GM19025 (cell line): ENCODE data around the gene ATRNL1.
A peak's percentile ranks its signal among the peaks of the same experiment; 100 is the strongest.

Experiments used
- ATAC-seq: cut with Tn5 transposase; IDR thresholded peaks from one replicate; pipeline ENCODE4 v1.9.1; 2021; ENCODE audit warnings: mild to moderate bottlenecking, low read depth, moderate library complexity; ENCODE audit not compliant: unreplicated experiment

ATRNL1 gene

DNA sequence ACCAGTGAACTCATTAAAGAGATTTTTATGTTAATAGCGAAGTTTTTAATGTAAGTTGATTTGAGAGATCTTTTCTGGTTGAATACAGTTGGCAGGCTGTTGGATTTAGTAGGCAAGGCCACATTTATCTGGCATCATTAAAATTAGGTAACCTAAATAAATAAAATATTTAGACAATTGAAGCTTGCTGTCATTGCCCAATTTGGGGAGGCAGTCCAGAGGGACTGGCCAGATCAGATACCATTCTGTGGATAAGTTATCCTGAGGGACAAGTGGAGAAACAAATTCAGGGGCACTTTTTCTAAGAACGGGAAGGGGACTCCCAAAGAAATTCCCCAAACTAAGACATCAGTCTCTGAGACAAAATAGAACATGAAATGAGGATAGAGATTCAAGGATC lies 782.0 kb downstream of the ATRNL1 start:
- ATAC-seq, result no peak

DNA sequence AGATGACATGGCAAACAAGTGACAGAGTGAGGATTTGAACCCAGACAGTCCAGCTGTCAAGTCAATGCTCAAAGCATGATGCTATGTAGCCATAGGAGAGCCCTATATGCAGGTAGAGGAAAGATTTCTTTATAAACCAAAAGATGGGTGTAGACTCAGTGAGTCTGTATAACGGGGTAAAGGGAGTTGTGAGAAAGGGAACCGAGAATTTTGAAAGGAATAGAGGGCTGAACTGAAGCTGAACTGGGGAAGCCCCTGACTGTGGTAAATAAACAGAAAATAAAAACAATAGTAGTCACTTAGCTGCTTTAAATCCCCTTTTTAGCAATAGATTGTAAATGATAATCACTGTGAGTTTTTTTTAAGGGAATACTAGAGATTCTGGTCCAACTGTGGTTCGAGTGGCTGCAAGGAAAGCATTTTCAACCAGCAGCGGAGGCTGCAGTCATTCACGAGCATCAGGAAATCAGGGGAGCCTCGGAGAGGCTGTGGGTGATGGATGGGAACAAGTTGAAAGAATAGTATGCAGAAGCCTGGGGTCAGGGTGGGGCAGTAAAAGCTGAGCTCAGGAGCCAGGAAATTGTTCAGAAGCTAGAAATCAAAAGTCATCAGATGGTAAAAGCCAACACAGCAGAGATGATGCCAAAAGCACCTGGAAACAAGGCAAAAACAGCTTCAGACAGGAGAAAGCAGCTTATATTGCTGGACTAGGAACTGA lies 786.4 kb downstream of the ATRNL1 start:
- ATAC-seq, result peak; percentile 73

DNA sequence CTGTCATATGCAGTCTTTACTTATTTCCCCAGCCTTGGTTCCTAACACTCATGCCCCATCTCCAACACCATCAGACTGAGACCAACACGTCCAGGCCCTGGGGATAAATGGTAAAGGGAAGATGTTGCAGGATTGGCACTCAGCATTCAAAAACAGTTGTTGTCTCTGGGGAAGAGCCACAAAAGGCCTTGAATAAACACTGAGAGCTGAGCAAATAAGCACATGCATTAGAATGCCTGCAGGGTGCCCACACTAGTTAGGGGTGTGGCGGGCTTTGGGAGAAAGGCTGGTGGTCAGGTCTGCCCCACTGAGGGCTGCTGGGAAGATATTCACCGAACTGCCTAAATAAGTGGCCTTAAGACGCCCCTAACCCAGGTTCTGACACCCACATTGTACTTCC lies 788.9 kb downstream of the ATRNL1 start:
- no peak for ATAC-seq

DNA sequence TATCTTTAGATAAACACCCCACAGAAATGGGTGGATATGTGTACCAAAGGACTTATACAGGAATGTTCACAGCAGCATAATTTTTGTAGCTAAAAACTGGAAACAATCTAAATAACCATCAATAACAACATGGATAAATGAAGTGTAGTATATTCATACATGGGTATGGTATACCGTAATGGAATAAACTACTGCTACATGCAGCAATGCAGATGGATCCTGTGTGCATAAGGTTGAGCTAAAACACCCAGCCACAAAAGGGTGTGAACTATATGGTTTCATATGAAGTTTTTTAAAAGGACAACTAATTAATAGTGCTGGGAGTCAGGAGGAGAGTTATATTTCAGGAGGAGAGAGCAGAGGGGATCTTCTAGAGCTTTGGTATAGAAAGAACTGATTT lies 790.2 kb downstream of the ATRNL1 start:
- no peak for ATAC-seq

DNA sequence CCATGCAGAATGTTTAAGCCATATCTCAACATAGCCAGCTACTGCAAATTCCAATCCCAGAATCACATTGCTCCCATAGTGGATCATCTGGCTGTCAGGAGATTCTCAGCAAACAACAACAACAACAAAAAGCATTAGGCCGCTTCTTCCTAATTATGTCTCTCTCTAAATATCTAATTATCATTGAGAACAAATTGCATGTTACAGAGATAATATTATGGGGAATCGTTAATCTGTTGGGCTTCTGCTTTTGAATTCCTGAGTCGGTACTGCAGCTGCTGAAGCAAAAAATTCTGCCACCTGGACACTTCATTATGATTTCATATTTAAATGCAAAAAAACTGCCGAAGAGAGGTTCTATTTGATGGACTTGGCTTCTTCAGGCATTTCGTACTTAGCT lies 791.2 kb downstream of the ATRNL1 start:
- ATAC-seq, result no peak

DNA sequence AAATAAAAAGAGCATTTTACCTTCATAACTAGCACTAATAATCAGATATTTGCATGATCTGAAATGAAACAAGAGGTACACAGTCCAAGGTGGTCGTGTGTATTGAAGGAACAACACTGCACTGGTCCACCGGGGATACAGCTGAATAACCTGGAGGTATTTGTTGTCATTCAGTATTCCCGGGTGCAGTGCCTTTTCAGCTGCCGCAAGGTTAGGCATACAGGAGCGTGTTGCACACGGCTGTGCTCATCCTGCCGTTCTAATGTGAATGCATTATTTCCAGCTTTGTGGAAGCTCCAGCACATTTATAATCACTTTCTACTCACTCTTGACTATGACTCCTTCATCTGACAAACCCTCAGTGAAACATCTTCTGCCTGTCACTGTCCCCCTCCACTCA lies 802.0 kb downstream of the ATRNL1 start:
- ATAC-seq, result no peak

DNA sequence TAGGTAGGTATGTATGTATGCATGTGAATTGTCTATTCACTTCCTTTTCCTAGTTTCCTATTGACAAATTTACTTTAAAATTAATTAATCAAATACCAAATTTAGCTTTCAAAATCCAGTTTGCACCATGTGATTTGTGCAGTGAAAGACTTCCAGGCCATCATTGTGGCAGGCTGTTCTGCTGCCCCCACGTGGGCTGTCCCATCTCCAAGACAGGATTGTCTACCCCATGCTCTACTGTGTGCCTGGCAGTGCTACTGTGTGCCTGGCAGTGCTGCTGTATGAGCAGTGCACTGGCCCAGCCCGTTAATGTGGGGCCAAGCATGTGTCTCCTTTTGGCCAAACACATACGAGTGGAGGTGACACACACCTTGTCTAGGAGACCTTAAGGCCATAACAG lies 805.1 kb downstream of the ATRNL1 start:
- ATAC-seq, result no peak

DNA sequence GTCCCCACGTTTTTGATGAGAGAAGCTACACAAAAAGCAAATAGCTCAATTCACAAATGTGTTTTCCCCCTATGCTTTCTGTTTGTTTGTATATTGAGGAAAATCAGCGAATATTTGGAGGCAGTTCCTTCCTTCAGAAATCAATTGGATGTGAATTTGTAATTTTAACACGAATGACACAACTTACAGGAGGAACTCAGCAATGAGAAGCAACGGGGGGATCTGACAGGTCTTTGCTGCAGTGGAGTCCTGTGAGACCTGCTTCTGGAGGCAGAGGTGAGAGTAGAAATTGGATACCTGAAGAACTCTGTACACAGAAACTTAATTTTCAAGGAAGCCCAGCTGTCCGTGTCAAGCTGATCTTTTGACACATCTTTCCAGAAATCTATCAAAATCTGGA lies 809.4 kb downstream of the ATRNL1 start:
- no peak for ATAC-seq

DNA sequence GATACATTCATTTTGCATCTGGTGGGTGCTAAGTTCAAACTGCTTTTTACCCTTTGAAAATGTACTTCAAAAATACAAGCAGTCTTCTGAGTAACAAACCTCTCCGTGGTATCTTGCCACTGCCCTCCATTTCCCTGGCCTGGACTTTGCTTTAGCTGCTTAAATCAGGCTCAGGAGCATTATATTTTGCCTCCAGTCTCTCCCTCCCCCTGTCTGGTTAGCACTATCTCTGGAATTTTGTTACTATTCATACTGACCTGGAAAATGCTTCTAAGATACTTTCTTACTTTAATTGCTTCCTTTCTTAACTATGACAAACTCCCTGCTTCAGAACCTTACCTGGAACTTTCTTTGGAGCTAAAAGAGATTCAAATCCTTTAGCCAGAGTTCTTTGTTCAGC lies 810.0 kb downstream of the ATRNL1 start:
- ATAC-seq, result no peak

DNA sequence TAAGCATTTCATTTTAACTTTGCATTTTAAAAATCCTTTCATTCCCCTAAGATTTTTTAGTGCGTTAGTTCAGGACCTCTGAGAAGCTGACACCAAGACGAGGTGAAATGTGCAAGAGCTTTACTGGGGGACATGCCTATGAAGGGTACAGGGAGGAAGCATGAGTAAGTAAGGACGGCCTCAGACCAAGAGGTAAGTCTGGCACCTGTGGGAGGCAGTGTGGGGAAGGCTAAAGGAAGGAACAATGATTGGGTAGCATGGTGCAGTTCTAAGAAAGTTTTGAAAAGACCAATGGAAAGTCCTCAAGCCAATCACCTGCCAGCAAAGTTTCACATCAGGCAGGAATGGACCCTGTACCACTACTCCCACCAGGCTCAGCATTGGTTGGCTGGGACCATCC lies 810.7 kb downstream of the ATRNL1 start:
- ATAC-seq, result no peak

DNA sequence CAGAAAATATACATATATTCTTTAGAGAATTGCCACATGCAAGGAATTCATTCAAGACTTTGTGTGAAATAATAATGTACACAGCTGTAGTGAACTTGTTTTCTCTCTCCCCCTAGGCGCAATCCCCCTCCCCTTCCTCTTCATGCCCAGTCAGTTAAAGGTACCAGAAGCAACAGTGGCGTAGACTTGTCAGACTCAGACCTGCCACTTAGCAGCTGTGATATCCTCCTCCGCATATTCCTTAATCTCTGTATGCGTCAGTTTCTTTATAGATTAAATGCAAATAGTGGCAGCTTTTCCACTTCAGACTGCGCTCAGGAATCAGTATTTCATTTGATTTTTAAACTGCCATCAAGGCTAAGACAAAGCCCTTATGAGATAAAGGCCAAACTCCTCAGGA lies 815.9 kb downstream of the ATRNL1 start:
- ATAC-seq, result no peak

DNA sequence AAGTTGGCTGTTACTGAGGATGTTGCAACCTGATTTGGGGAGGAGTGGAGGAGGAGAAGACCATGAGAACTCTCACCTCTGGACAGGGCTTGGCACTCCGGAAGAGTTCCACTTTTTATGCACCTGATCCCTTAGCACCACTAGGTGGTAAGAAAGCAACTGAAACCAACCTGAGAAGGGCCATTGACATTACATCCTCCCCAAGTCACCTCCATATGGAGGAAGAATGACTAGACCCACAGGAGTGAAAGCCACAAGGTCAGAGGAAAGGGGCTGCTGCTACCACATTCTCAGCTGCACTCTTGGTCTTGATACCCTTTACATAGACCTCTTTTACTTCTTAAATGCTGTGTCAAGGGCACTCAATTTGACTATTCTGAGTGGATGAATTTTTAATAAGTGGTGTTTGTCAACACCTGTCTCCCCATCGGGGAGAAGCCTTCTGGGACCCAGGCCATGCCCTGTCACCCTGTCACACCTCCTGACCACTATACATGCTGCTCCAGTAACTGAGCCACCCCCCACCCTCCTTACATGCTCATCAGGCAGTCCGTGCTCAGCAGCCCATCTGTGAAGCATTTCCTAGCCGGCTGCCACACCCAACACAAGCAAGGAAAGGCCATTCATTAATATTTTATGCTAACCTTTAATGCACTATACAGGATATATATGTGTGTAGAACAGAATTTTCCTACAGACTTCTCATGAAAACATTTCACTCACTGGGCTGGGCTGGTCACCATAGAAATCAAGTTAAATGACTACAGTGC lies 817.0 kb downstream of the ATRNL1 start:
- no peak for ATAC-seq

DNA sequence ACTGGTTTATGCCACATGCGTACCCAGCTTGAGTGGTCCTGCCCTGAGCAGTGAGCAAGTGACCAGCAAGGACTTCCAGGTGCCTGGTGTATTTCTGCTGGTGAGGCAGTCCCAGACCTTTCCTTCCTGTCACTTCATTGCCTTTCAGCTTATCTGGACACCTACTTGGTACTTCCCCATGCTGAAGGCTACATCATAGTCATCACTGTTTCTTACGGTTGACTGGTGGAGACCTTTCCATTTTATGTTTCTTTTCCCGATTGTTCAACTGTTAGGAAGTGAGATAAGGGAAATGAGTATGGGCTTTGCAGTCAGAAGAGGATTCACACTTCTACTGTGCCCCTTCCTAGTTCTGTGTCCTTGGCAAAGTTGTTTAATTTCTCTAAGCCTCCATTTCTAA lies 821.3 kb downstream of the ATRNL1 start:
- no peak for ATAC-seq

DNA sequence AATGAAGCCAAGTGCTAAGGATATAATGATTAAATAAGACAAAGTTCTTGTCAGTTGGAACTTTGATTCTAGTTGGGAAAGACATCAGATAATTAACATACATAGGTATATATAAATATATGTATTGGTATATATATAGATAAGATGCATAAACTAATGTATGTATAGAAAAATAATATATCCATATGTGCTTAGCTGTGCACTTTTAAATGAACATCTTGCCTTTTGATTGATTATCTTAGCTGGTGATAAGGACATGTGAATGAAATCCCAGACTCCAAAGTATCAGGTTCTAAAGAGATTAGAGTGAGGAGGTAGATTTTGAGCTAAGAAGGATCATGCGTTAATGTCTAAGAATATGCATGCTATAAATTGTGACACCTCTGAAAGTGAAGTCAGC lies 822.3 kb downstream of the ATRNL1 start:
- no peak for ATAC-seq

DNA sequence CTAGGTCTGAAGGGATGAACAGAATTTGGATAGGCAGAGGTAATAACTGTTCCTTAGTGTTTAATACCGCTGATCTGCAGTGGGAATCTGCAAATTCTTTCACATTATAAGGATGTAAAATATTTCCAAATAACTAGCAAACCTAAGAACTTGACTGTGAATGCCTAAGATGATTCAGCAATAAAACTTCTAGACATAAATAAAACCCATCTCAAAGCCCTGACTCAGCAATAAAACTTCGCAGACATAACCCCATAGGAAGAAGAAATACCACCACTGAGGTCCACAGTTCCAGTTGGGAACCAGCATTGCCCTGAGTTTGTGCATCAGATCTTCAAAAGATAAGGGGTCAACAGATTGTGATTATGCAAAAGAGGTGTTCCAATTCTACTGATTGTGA lies 825.6 kb downstream of the ATRNL1 start:
- no peak for ATAC-seq

DNA sequence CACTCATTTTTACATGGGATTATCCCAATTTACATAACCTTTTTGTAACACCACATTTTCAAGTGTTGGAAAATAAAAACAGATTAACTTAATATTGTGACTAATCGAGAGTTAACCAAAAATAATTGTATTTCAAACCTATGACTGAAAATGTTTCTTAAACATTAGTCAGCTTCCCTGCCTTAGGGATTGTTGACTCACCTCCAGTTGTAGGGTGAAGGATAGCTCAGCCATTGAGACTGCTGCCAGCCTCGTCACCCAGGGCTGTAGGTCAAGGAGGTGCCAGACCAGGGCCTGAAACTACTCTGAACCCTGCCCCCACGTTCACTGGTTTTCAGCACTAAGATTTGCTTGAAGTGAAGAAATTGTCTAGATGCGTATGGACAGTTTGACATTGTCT lies 828.6 kb downstream of the ATRNL1 start:
- ATAC-seq, result no peak

DNA sequence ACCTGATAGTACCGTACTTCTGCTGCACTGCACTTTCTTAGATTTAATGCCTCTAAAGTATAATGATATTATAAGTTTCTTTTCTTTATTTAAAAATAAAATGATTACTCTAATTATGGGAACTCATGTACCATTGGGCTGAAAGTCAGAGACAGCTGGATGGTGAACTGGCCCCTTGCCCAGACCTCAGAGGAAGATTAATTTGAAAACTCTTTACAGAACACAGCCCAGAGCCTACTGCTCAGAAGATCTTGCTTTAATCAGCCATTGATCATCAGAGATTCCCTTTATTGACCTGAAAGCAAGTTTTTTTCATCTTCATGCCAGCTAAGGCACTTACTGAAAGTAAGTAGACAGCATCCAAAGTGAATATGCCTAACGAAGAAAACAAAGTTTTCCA lies 838.1 kb downstream of the ATRNL1 start:
- ATAC-seq, result no peak

DNA sequence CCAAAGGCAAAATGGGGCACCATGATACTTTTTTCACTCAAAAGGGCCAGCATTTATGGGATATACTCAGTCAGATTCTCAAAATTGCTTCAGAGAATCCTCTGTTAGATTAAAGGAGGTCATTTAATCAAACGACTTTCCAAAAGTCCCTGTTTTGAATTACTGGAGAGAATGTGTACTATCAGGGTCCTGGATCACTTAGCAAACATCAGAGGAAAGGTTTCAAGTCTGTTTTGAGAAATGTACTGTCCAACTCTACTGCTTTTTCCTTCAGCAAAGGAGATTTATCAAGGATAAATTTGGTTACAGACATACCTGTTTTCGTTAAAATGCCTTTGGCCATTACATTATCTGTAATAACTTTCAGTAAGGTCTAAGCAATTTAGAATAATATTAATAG lies 838.9 kb downstream of the ATRNL1 start:
- no peak for ATAC-seq

DNA sequence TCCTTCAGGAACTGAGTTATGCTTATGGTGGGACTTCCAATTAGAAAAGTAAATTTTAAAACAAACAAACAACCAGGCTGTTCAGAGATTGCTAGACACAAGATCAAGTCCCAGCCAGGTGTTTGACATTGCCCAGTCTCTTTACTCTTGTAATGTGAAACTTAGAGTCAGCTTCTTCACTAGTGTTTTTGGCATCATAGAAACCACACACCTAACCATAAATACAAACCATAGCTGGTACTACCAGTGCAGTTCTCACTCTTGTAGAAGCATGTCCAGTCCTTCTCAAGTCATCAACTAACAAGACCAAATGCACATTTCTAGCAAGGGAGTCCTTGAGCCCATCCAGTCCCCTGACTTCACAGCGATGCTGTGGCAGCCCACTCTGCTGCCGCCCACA lies 839.9 kb downstream of the ATRNL1 start:
- no peak for ATAC-seq

DNA sequence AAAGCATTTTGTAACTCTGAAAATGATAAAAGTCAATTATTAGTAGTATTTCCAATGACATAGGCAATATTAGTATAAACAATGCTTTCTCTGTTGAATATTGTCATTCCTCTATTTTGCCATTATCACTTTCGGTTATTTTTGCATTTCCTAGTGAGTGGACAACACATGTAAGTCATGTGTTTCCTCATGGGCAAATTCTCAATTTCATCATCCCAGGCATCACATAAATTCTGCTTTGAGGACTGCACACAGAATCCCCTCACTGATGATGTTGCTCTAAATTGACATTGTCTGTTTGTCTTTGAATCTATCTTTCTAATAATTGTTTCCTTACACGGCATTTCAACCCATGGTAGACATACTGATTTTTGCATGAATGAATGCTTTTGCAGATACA lies 842.6 kb downstream of the ATRNL1 start:
- no peak for ATAC-seq

DNA sequence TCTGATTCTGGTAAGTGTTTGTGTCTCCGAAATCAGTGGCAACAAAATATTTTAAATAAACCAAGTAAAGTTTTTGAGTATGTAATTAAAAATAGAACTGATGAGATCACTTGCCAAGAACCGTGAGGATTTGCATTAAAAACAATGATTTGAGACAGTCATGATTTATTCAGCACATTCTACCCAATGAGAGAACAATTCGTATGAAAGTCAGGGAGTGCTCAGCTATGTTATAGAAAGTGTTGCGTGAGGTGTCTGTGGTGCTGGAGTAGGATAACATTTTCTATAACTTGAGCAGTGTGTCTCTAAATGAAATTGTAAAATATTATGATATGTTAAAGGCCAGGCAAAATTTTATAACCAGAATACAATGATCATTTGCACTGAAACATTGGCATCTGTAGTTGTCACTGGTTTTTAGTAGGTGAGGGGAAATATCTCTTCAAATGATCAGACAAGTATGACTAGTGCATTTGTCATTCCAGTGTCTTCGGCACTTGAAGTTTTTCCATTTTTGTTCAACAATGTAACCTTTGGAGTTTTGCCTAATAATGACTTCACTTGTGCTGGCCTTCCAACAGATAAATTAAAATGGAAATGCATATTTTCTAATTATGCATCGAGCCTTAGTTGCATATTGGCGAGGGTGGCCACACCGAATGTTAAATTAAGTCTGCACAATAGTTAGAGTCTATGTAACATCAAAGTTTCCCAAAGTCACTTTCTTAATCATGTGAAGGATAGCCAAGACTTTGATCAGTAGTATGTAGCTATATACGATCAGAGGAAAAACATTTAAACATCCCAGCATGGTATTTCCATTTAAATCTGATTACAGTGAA lies 844.0 kb downstream of the ATRNL1 start:
- ATAC-seq, result no peak

DNA sequence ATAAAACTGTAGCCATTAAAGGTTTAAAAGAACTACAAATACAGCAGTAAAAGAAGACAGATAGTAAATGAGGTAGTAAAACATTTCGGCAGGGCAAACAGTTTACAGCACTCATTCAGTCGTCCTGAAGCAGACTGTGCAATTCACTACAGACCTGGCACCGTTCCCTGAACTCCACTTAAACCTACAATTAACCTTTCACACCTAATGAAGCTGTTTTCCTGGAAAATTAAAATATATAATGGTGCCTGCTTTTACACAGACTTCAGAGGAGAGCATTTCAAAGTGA lies 844.5 kb downstream of the ATRNL1 start:
- ATAC-seq, result no peak
